B cell (primary cell): ENCODE data around the gene RNF220. TPM values are rescaled to one million over a fixed set of nuclear protein-coding genes. Genes with fewer than 3 reads are reported as not detected.

Experiments
- ATAC-seq: fragments of 200-7000 bp; cut with Tn5 transposase; one replicate; pipeline ENCODE4 v1.10.0; 2021; ENCODE audit warnings: low read depth, mild to moderate bottlenecking, moderate number of reproducible peaks, moderate library complexity
- CTCF ChIA-PET: fragments of 350-600 bp; sonication (Branson Sonifier 250); formaldehyde crosslinking; loops from one replicate; lab custom pipeline; 2021; ENCODE audit warnings: antibody characterized with exemption, inconsistent platforms; lab: Charles Lee
- POLR2A ChIA-PET: fragments of 350-600 bp; sonication (Branson Sonifier 250); formaldehyde crosslinking; loops from one replicate; lab custom pipeline; 2021; ENCODE audit warnings: antibody characterized with exemption; lab: Charles Lee
- DNase-seq: peaks from one replicate; pipeline ENCODE4 v3.0.0; 2013
- H2AFZ ChIP-seq: 2 replicates; pipeline ENCODE4 v1.6.1; 2012; ENCODE audit warnings: mild to moderate bottlenecking, low read depth, low read length; ENCODE audit not compliant: insufficient read depth, poor library complexity, severe bottlenecking
- H3K27ac ChIP-seq, 2 donors: 1 replicate in 1 of 2; 2 replicates in 1 of 2; pipeline ENCODE4 v1.5.1; 2012 to 2013; ENCODE audit warnings: low read length in 2 of 2, mild to moderate bottlenecking in 2 of 2, moderate library complexity in 1 of 2
- H3K27me3 ChIP-seq, 4 experiments: fragments of 200-600 bp in 1 of 4; sonication (generic) in 1 of 4; replicated peaks in 1 of 4; 1 replicate in 2 of 4; 2 replicates in 2 of 4; pipeline versions ENCODE4 v1.6.1 to v1.7.0; 2013 to 2016; ENCODE audit warnings: low read length in 3 of 4, mild to moderate bottlenecking in 2 of 4, mixed read lengths in 1 of 4, moderate library complexity in 1 of 4; ENCODE audit not compliant: insufficient read depth in 4 of 4, control insufficient read depth in 3 of 4; ENCODE audit errors: control extremely low read depth in 1 of 4
- H3K36me3 ChIP-seq, 2 experiments: replicated peaks in 1 of 2; 1 replicate in 1 of 2; 2 replicates in 1 of 2; pipeline versions ENCODE4 v1.6.1 to v1.7.1; 2013; ENCODE audit warnings: low read length in 1 of 2; ENCODE audit not compliant: insufficient read depth in 2 of 2, control insufficient read depth in 1 of 2; ENCODE audit errors: control extremely low read depth in 1 of 2, extremely low read depth in 1 of 2
- H3K4me1 ChIP-seq, 2 donors: fragments of 200-600 bp in 1 of 2; sonication (generic) in 1 of 2; 1 replicate in 1 of 2; 2 replicates in 1 of 2; pipeline versions ENCODE4 v1.5.1 to v1.6.1; 2013 to 2017; ENCODE audit warnings: low read length in 2 of 2; ENCODE audit not compliant: control insufficient read depth in 2 of 2, insufficient read depth in 2 of 2
- H3K4me2 ChIP-seq: replicated peaks from 2 replicates; pipeline ENCODE3; 2012; ENCODE audit warnings: mild to moderate bottlenecking, low read depth, low read length; ENCODE audit not compliant: poor library complexity, severe bottlenecking
- H3K4me3 ChIP-seq, 5 experiments: fragments of 200-600 bp in 1 of 5; sonication (generic) in 1 of 5; 1 replicate in 3 of 5; 2 replicates in 2 of 5; pipeline versions ENCODE4 v1.5.1 to v1.7.0; 2011 to 2016; ENCODE audit warnings: low read length in 4 of 5, mild to moderate bottlenecking in 4 of 5, low read depth in 2 of 5, control low read depth in 1 of 5, moderate library complexity in 1 of 5; ENCODE audit not compliant: insufficient read depth in 1 of 5; ENCODE audit errors: control extremely low read depth in 1 of 5, extremely low read depth in 1 of 5
- H3K79me2 ChIP-seq: fragments of 200-600 bp; sonication (generic); one replicate; pipeline ENCODE4 v1.6.0; 2016; ENCODE audit warnings: low read length; ENCODE audit not compliant: control insufficient read depth, insufficient read depth
- H3K9ac ChIP-seq: fragments of 200-600 bp; sonication (generic); 2 replicates; pipeline ENCODE4 v1.6.1; 2017; ENCODE audit warnings: mild to moderate bottlenecking, low read length, moderate library complexity
- H3K9me3 ChIP-seq, 3 donors: one replicate each; pipeline versions ENCODE4 v1.6.1 to v1.7.1; 2013; ENCODE audit warnings: low read length in 2 of 3; ENCODE audit not compliant: control insufficient read depth in 2 of 3, insufficient read depth in 1 of 3; ENCODE audit errors: control extremely low read depth in 1 of 3
- H4K20me1 ChIP-seq: 2 replicates; pipeline ENCODE4 v1.6.0; 2012; ENCODE audit warnings: mild to moderate bottlenecking, low read length; ENCODE audit not compliant: insufficient read depth, control insufficient read depth, poor library complexity, severe bottlenecking
- H3K27ac Mint-ChIP-seq: one replicate; pipeline ENCODE4 v1.8.0; 2021; ENCODE audit warnings: mixed read lengths
- H3K27me3 Mint-ChIP-seq: one replicate; pipeline ENCODE4 v1.8.0; 2021; ENCODE audit warnings: mixed read lengths
- H3K4me1 Mint-ChIP-seq: one replicate; pipeline ENCODE4 v1.8.0; 2021; ENCODE audit warnings: mixed read lengths
- H3K4me3 Mint-ChIP-seq: one replicate; pipeline ENCODE4 v1.8.0; 2021; ENCODE audit warnings: mixed read lengths
- H3K9me3 Mint-ChIP-seq: one replicate; pipeline ENCODE4 v1.8.0; 2022; ENCODE audit warnings: mixed read lengths; ENCODE audit not compliant: insufficient read depth
- CTCF ChIP-seq: fragments of 200-600 bp; IDR thresholded peaks from one replicate; pipeline ENCODE4 v1.8.0; 2022; ENCODE audit warnings: antibody characterized with exemption, mild to moderate bottlenecking
- EZH2 ChIP-seq: IDR thresholded peaks from 2 replicates; pipeline ENCODE4 v1.6.1; 2012; ENCODE audit warnings: borderline replicate concordance, low read depth, mild to moderate bottlenecking, moderate library complexity, low read length; ENCODE audit not compliant: insufficient read depth, poor library complexity, severe bottlenecking
- whole genome bisulfite sequencing: methylation state at CpG from one replicate; pipeline ENCODE4 v1.1.5; 2013; ENCODE audit warnings: missing lambda C conversion rate; ENCODE audit not compliant: insufficient coverage; 5-methylcytosine and 5-hydroxymethylcytosine counted together
- intact Hi-C: fragments of 100-400 bp; cut with micrococcal nuclease; formaldehyde crosslinking; loops from one replicate; pipeline ENCODE4 v1.10.0; 2022
- polyA plus RNA-seq: library from polyadenylated mRNA; depleted of rRNA; stranded (reverse); fragments of >200 nt; gene quantifications from 2 replicates; pipeline ENCODE4 v1.2.3, GENCODE V29; 2012
- total RNA-seq, 2 donors: library from RNA; stranded (reverse); fragments of 120-200 nt in 1 of 2; gene quantifications; 1 replicate in 1 of 2; 2 replicates in 1 of 2; pipeline versions ENCODE4 v1.2.3 to v1.2.4, GENCODE V29; 2013 to 2022

Gene RNF220
- total and polyA plus RNA-seq, 2 donors (not counting 1 experiment from before 2014, with no cell fraction given) = 115 to 141 TPM

- POLR2A ChIA-PET = interaction anchor here (0.7 kb wide), 1 partner anchor 31 kb away, joined by 3 read pairs; no protein-coding TSS in a partner anchor
- H3K4me1 ChIP-seq = peaks cover 6% of the 10 kb centered on the region in 2 donors
Measured at GRCh38 chr1:44685881-44686280, 280.8 kb downstream of the RNF220 start.

More at GRCh38 chr1:44685881-44686280, 280.8 kb downstream of the RNF220 start:
- Mint-ChIP-seq H3K4me3 (no peak overlapping the region), H3K9me3 (no peaks in the 10 kb centered on the region), H3K27ac (no peak overlapping the region), H3K4me1 (peaks cover 12% of the 10 kb centered on the region), H3K27me3 (no peaks in the 10 kb centered on the region)
- Histone ChIP-seq H2AFZ (no peak overlapping the region), H3K9me3 (no peaks in the 10 kb centered on the region), H3K79me2 (no peaks in the 10 kb centered on the region), H3K4me3 (no peak overlapping the region), H3K9ac (no peak overlapping the region), H4K20me1 (no peaks in the 10 kb centered on the region), H3K27ac (no peak overlapping the region), H3K27me3 (no peaks in the 10 kb centered on the region), H3K36me3 (no peaks in the 10 kb centered on the region), H3K4me2 (no peak overlapping the region)
- no peak for DNase-seq
- CTCF ChIA-PET = interaction anchor here (1.0 kb wide), 1 partner anchor 23 kb away, joined by 3 read pairs; no protein-coding TSS in a partner anchor
- WGBS = 50% methylated on average over 2 of the region's 8 CpGs
- intact Hi-C loops = no loop called here
- TF ChIP-seq EZH2 (no peak), CTCF (no peak)
- no peak for ATAC-seq
